Fibroblast of villous mesenchyme (primary cell): ENCODE measurements around the gene ALDH1A1. TPM values are rescaled to one million over a fixed set of nuclear protein-coding genes. Genes with fewer than 3 reads are reported as not detected.
A peak's percentile ranks its signal among the peaks of the same experiment; 100 is the strongest.

ENCODE experiments used
- DNase-seq: peaks from one replicate; pipeline ENCODE4 v3.0.0-alpha.2; 2010; ENCODE audit warnings: low read depth
- H3K4me3 ChIP-seq: 2 replicates; pipeline ENCODE4 v1.5.1; 2011; ENCODE audit warnings: low read depth, mild to moderate bottlenecking, low read length
- CTCF ChIP-seq: IDR thresholded peaks from 2 replicates; pipeline ENCODE4 v1.5.1; 2012; ENCODE audit warnings: low read depth, mild to moderate bottlenecking, low read length; ENCODE audit not compliant: insufficient read depth
- total RNA-seq: library from RNA; depleted of rRNA; stranded (reverse); fragments of >200 nt; gene quantifications from 2 replicates; pipeline ENCODE4 v1.2.3, GENCODE V29; 2012

ALDH1A1 gene
- total RNA-seq, 1 donor, result 450 TPM

- no peak overlapping the region for H3K4me3 ChIP-seq
- TF ChIP-seq CTCF, result no peak
- no peak for DNase-seq
Observed at GRCh38 chr9:72984226-72984947, 31.5 kb upstream of the ALDH1A1 start.

GRCh38 chr9:72983512-72984225 lies 30.8 kb upstream of the ALDH1A1 start:
- no peak overlapping the region for H3K4me3 ChIP-seq
- DNase-seq, result peak; percentile 71
- no peak for TF ChIP-seq CTCF

- no peak overlapping the region for H3K4me3 ChIP-seq
- peak; percentile 7 for DNase-seq
- no peak for TF ChIP-seq CTCF
Observed at GRCh38 chr9:72983056-72983455, 30.2 kb upstream of the ALDH1A1 start.

GRCh38 chr9:72982146-72982799 lies 29.4 kb upstream of the ALDH1A1 start:
- no peak for TF ChIP-seq CTCF
- no peak overlapping the region for H3K4me3 ChIP-seq
- no peak for DNase-seq

GRCh38 chr9:72981433-72981832 lies 28.6 kb upstream of the ALDH1A1 start:
- no peak overlapping the region for H3K4me3 ChIP-seq
- TF ChIP-seq CTCF, result no peak
- DNase-seq, result no peak

GRCh38 chr9:72980600-72981265 lies 27.9 kb upstream of the ALDH1A1 start:
- TF ChIP-seq CTCF, result no peak
- peak; percentile 48 for DNase-seq
- no peak overlapping the region for H3K4me3 ChIP-seq
